Measurements from ENCODE around the gene KL.

The KL gene

DNA sequence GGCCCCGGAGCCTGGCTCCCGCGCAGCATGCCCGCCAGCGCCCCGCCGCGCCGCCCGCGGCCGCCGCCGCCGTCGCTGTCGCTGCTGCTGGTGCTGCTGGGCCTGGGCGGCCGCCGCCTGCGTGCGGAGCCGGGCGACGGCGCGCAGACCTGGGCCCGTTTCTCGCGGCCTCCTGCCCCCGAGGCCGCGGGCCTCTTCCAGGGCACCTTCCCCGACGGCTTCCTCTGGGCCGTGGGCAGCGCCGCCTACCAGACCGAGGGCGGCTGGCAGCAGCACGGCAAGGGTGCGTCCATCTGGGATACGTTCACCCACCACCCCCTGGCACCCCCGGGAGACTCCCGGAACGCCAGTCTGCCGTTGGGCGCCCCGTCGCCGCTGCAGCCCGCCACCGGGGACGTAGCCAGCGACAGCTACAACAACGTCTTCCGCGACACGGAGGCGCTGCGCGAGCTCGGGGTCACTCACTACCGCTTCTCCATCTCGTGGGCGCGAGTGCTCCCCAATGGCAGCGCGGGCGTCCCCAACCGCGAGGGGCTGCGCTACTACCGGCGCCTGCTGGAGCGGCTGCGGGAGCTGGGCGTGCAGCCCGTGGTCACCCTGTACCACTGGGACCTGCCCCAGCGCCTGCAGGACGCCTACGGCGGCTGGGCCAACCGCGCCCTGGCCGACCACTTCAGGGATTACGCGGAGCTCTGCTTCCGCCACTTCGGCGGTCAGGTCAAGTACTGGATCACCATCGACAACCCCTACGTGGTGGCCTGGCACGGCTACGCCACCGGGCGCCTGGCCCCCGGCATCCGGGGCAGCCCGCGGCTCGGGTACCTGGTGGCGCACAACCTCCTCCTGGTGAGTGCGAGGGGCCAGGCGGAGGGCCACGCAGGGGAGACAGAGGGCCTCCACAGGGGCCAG, at the start of gene KL:
Gene KL, plus strand, starts transcription at position 10 of the 909 bp plus-strand sequence. Its CDS starts 18 bp downstream, at position 28.
- no peak for DNase-seq (ENCODE audit: low spot score)

DNA sequence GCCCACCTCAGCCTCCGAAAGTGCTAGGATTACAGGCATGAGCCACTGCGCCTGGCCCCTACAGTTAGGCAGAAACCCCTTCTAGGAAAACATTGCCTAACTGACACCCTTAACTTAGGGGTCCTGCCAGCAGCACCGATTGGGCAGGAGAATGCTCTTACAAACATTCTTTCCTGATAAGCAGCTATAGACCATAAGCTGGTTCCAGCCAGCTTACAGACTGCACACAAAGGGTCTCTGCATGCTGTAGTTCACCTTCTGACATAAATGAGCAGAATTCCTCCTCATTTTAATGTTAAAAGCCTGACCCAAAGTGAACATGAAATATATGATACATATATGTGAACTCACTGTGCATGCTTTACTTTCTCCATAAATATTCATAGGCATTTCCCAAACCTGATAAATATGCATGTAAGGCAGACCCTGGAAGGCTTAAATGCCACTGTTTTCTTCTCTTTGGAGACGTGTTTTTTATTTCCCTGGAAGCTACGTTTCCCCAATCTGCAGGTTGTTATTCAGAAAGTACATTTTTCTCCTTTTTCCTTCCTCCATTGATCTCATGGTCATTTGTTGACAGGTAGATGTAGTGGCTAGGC, 48.5 kb upstream of the KL start:
- DNase-seq (ENCODE audit: low spot score) = no peak

DNA sequence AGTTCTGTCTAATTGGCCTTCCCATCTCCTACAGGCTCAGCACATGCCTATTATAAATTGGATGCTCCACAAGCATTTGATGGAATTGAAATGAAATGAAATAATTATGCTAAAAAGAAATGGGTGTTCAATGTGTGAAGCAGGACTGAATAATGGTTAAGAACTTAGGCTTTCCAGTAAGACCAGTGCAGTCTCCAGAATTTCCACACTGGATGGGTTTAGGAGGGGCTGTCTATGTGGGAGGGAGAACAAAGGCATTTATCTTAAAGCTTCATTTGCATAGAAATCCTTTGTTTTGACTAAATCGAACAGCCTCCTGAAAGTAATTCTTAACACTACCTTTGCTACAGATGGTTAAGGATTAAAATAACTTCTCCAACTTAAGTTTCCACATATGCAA, 47.9 kb upstream of the KL start:
- DNase-seq (ENCODE audit: low spot score) = no peak

DNA sequence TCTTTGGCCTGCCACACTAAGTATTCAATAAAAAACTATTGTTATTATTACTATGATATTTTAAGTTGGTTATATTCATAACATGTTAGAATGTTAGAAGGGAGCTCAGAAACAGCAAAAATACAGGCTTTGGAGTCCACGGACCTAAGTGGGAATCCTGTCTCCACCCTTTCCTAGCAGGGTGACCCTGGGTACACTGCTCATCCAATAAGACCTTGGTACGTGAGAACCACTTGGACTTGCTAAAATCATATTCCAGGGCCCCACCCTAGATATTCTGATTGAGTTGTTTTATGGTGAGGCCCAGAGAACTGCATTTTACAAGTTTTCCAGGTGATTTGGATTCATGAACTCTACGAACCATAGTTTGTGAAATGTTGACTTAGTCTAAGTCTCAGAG, 47.4 kb upstream of the KL start:
- no peak for DNase-seq (ENCODE audit: low spot score)

DNA sequence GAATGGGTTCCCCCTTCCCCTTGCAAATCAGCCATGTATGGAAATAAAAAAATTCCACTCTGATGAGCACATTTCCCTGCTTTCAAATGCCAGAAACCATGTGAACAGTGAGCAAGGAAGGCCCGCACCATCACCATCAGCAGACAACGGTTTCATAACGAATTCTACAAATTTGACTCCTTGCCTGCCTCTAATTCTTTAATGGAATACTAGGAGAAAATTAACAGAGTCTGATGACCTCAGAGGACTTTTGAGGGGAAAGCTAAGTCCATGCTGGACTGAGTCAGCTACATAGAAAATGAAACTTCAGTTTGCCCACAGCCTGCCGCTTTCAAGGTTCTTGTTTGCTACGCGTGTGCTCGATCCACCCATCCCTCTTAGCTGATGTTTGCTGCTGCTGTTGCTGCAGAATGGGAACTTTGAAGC, 46.7 kb upstream of the KL start:
- peak; percentile 18 for DNase-seq (ENCODE audit: low spot score)

DNA sequence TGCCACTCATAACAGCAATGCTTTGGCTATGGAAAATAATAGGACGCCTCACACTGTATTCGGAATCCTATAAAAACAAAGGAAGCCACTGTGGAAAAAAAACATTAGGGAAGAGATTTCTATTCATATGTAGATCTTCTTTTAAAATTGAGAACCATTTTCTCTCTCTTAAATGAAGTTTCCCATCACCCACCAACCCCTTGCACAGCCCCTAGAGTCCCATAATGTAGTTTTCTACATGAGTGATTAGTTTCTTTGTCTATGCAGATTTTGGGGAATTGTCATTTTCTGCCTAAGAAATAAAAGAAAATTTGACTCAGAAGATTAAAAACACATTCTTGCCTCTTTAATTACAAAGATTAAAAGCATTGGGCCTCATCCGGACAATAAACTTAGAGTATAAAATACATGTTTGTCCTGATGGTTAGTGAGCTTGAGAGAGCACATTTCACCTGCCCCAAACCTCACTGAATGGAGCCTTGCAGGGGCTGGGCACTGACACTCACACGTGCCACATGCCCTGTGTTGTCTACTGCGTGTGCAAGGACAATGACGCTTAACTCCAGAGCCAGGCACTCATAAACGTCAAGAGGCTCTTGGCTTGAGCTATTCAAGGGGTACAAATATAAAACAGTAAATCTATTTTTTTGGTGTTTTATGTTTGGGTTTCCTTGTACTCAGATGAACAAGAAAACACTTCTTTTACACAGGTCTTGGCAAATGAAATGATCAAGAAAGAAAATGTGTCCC, 40.0 kb upstream of the KL start:
- no peak for DNase-seq (ENCODE audit: low spot score)

DNA sequence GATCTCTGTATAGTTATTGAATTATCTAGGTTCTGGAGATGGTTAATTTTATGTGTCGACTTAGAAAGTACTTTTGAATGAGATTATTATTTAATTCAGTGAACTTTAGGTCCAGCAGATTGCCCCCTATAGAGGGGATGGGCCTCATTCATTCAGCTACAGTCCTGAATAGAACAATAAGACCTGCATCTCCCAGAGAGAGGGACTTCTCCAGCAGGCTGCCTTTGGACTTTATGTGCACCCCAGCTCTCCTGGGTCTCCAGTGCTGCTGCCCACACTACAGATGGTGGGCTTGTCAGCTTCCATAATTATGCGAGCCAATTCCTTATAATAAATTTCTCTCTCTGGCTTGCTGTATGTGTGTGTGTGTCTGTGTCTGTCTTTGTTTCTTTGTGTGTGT, 39.3 kb upstream of the KL start:
- DNase-seq (ENCODE audit: low spot score) = no peak

DNA sequence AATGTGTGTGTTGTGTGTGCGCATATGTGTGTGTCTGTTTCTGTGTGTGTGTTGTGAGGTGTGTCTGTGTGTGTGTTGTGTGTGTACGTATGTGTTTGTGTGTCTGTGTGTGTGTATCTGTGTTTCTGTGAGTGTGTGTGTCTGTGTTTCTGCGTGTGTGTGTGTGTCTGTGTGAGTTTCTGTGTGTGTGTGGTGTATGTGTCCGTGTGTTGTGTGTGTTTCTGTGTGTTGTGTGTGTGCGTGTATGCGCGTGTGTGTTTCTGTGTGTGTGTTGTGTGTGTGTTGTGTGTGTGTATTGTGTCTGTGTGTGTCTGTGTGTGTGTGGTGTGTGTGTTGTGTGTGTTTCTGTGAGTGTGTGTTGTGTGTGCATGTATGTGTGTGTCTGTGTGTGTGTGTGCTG, 38.9 kb upstream of the KL start:
- no peak for DNase-seq (ENCODE audit: low spot score)

DNA sequence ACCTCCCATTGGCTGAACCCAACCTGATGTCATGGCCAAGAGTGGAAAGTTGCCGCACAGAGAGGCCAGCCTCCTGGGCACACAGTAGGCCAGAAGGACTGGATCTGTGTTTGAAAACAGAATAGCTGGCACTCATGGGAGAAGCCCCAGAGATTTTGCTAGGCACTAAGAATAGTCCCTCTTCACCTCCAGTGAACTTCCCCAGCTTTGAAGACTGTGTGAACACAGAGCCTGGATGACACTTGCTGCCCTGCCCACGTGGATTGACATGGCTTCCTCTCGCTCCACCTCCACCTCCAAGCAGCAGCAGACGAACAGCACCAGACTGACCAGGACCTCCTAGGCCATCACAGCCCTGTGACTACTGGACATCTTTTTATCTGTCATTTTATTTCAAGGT, 37.9 kb upstream of the KL start:
- no peak for DNase-seq (ENCODE audit: low spot score)

DNA sequence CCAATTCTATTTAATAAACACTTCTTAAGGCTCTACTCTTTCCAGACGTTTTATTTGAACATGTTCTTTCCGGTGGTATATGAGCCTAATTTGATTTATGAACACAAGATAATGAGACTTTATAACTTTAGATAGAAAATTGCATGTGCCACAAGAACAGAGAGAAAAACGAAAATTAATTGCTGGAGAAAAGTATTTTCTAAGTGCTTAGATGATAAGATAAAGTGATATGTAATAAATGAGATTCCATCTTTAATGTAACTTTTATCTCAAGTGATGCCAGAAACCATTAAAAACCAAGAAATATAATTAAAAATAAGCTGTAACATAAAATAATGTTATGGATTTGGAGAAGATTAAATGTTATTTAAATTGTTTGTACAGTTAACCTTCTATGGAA, 33.2 kb upstream of the KL start:
- no peak for DNase-seq (ENCODE audit: low spot score)

DNA sequence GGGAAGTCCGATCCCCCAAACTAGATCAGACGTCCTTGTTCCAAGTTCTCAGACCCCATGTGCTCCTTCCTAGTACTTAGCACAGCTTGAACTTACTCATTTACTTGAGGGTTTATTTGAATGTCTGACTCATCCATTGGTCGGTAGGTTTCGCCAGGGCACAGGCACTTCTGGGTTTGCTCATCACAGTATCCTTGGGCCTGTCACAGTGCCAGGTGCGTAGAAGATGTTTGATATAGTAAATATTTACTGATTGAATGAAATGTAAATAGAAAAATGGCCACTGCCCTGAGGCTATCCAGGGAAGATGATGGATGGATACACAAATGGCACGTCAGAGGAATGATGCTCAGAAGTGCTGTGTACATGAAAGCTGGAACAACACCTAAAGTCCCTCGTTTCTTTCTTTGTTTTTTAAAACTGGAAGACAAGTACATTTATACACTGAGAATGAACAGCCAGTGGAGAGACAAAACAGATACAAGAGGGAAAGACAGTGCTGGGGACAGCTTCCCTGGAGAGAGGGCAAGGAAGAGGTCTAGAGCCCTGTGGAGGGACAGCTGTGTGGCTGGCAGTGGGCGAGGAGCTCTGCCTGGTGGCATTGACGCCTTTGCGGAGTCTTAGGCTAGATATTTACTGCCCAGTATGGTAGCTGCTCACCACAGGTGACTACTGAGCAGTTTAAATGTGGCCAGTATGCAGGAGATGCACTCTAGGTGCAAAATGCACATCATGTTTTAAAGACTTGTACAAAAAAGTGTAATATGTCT, 31.2 kb upstream of the KL start:
- DNase-seq (ENCODE audit: low spot score) = no peak

DNA sequence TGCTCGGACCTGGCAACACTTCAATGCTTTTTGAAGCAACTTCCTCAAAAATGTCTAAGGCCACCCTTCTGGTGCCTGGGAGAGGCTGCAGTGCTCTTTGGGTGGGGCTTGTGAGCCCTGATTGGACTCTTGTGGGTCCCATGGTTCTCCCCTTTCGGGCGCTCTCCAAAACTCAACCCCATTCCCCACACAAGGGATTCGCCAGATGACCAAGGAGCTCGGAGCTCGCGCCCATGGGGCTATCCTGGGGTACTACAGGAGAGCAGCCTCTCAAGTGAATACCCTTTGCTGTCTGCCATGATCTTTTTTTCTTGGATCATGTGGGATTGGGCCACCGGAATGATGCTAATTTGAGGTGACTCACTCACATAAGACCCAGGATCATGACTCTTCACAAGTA, 29.7 kb upstream of the KL start:
- no peak for DNase-seq (ENCODE audit: low spot score)

DNA sequence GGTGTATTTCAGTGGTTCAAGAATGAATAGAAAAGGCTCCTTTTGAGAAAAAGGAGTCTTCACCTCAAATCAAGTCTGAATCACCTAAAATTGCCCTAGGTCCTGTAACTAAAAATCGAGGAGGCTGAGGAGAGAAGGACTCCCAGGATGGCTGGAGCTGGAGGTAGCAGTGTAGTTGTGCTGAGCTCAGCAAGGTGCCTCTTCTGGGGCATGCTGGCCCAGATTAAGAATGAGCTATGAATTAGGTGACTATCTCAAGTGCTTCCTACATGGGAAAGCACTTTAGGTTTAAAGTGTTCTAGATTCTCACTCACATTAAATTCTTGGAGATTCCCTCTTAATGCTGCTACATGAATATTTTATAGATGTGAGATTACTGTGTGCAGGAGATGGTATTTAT, 28.8 kb upstream of the KL start:
- no peak for DNase-seq (ENCODE audit: low spot score)

DNA sequence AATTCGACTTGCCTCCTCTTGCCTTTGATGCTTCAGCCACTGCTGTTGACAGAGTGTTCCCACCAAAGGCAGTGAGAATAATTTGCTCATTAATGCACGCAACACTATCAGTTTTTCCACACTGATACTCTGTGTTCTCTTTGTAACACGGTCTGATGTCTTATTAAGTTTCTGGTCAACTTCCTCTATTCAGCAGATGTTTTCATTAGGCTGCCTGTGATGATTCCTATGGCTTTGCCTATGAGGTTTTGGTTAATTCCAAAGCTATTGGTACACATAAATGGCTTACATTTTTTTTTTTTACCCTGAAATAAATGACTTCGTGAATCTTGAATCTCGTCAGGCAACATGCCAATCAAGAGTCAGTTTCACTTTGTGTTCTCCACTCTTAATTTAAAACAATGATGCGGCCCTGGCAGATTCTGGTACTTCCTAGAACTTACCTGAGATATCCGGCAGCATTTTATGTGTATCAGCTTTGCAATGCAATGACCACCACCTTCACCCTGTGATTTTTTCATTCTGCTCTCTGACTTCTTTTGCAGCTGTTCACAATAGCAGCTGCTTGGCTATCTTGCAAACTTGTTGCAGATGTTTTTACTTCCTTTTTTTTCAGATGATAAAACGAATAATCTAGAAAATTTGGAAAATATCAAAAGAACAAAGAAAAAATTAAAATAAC, 27.5 kb upstream of the KL start:
- DNase-seq (ENCODE audit: low spot score) = no peak

DNA sequence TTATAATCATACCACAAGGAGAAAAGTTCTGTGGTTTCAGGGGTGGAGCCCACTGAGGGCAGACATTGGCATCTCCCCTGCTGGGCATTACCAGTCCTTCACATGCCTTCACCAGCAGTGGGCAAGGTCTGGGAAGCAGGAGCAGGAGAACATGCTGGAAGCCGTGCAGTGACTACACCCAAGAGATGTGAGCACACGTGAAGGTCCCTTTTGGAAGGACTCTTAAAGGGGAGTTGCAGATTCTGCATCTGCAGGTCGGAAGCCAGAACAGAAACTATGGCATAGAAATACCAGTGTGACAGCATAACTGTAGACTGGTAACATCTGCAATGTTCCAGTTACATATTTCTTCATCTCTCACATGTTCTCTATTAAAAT, 26.9 kb upstream of the KL start:
- DNase-seq (ENCODE audit: low spot score) = no peak

DNA sequence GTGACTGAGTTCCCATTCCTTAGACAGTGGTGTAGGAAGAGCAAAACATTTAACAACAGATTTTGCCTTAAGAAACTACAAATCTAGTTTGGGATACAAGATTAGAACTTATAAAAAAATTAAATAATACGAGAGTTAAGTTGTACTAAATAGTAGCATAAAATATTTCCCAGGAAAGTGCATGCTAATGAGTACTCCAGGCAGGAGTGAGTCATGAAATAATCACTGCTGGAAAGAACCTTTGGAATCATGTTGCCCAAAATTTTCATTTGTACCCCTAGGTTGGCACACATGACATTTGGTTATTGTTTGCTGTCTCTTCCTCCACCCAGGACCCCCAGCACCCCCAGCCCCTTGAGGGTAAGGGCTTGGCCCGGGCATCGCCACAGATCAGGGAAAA, 26.3 kb upstream of the KL start:
- no peak for DNase-seq (ENCODE audit: low spot score)

DNA sequence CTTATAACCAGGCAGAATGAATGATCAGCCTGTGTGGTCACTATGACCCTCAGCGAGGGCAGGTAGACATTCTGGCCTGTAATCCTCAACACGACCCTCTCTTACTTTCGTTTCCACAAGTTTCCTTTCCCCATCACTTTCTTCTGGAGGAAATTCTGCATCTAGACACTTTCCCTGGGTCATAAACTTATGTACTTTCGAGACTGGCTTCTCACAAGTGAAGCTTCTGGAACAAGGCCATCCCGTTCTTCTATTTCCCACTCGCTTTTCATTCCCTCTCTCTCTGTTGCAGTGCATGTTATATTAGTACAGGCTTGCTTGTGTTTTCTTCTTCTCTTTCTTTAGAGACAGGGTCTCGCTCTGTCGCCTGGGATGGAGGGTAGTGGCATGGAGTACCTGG, 23.1 kb upstream of the KL start:
- DNase-seq (ENCODE audit: low spot score) = no peak

DNA sequence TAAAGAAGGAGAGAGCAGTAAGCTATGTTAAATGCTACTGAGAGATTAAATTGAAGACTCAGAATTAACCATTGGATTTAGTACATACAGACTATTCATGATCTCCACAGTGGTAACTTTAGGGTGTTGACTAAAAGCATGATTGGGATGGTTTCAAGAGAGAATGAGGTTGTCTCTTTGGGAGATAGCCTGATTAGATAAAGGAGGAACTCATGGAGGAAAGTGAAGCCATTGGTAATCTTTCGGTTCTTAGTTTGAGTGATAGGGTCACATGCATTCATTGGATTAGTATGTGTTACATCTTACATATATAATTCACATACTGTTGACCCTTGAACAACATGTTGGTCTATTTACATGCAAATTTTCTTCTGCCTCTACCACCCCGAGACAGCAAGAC, 18.8 kb upstream of the KL start:
- no peak for DNase-seq (ENCODE audit: low spot score)

DNA sequence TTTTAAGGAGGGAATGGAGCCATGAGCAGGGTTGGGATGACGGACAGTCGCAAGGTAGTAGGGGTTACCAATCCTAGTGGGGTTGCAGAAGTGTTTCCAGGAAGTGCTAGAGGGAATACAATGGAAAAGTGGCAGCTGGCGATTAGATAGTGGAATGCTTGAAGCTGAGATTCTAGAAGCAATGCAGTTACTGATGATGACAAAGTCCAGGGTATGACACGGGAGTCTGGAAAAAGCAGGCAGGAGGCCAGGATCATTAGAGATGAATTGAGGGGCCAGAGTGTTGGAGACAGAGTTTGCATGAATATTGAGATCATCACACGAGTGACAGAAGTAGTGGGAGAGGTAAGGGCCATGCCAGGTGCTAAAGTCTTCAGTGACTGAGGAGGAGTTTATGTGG, 17.3 kb upstream of the KL start:
- DNase-seq (ENCODE audit: low spot score) = no peak

DNA sequence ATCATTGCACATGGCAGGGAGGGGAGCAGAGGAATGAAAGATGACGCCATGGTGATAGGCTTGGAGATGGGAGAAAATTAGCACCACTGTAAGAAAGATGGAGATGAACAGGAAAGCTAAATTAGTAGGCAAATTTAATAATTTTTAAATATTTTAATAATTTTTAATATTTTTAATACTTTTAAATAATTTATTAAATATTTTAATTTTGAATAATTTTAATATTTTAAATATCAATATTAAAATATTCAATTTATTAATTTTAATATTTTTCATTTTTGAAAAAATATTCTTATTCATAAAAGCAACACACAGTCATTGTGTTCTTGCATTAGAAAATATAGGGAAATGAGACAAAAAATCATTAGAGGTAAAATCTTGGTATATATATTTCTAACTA, 15.9 kb upstream of the KL start:
- DNase-seq (ENCODE audit: low spot score) = no peak

DNA sequence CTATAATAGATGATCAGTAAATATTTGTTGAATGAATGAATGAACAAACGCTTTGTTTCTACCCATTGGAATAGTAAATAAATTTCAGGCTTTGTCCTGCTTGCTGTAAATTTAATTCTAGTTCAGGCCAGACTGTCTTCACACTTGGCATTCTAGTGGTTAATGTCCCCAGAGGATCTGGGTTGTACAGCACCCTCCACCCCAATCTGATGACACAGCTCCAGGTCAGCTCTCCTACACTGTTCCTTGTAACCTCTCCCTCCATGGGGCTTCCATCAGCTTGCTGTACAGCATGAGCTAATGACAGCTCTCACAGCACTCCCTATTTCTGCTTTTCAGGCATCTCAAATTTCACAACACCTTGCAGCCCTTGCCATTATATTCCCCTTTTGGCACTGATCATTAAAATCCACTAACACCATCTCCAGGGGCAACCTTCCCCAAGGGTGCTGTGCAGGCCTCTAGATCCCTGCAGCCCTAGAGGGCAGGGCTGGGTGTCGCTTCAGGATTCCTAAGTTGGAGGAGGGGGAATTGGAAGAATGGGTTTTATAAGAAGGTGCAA, 12.7 kb upstream of the KL start:
- DNase-seq (ENCODE audit: low spot score) = no peak

Measured in Ammon's horn (tissue), 1 donor.